ENCODE data around the gene CUTC.
"Not testable (repeated sequence)": the region's sequence is repeated elsewhere in the genome, so short reads cannot be mapped to it uniquely, and the experiment has no call there.

The CUTC gene, protein sequence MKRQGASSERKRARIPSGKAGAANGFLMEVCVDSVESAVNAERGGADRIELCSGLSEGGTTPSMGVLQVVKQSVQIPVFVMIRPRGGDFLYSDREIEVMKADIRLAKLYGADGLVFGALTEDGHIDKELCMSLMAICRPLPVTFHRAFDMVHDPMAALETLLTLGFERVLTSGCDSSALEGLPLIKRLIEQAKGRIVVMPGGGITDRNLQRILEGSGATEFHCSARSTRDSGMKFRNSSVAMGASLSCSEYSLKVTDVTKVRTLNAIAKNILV

GRCh38 chr10:99732033-99732842, at the start of gene CUTC, which contains the start of gene COX15:
CUTC (plus strand) TSS chr10:99732234; CDS start chr10:99732349, 115 bp downstream.
COX15 (minus strand) TSS chr10:99732127; CDS start chr10:99732049, 78 bp downstream.
- peak; percentile 50 to 98 (median 94) for DNase-seq

DNA sequence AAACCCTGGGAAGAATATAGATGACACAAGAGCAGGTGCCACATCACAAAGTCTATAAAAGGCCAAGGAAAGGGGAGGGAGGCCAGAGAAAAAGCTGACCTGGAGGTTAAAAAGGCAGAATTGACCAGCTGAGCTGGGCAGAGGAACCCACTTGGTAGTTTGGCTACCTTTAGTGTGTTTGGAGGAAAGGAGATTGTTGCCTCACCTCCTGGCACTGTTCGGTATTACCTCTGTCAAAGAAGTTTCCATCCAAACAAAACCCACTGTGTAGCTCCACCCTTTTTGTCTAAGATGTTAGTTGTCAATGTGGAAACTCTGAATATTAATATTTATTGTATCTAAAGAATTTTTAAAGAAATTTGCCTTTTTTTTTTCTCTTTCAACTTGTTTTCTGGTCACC, 49.3 kb upstream of the CUTC start:
- DNase-seq: no peak

DNA sequence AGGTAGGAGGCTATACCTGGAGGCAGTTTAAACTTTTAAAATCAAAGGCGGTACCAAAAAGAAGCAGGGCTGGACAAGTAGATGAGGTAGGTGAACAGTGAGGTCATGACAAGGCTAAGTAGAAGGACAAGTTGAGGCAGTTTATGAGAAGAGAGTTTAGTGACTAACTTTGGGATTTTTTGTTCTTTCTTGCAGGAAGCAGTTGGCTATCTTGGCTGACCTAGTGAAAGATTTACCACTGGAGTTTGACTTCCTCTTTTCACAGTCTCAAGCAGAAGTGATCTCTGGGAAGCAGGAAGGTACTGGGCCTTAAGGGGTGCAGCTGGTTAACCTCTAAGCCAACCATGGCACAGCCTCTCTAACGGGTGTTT, 46.5 kb upstream of the CUTC start:
- DNase-seq: peak in 1 of 56 donors; percentile 2

- no peak for DNase-seq
Measured at GRCh38 chr10:99689461-99689860, 42.6 kb upstream of the CUTC start.

GRCh38 chr10:99693933-99694583, 38.0 kb upstream of the CUTC start:
- DNase-seq: no peak

DNA sequence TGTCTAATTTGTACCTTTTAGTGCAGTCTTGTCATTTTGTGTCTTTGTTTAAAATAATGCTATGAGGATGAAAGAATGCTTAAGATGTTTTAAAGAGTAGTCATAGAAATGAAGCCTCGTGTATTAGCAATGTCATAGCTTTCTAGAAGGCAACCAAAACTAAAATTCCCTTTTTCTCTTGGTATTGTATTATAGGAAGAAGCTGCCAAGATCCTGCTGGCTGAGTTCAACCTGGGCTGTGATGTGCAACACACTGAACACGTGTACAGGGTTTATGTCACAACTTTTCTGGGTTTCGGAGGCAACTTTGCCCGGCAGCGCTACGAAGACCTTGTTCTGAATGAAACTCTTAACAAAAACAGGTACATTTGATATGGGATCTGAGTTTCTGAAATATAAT, 36.3 kb upstream of the CUTC start:
- no peak for DNase-seq

DNA sequence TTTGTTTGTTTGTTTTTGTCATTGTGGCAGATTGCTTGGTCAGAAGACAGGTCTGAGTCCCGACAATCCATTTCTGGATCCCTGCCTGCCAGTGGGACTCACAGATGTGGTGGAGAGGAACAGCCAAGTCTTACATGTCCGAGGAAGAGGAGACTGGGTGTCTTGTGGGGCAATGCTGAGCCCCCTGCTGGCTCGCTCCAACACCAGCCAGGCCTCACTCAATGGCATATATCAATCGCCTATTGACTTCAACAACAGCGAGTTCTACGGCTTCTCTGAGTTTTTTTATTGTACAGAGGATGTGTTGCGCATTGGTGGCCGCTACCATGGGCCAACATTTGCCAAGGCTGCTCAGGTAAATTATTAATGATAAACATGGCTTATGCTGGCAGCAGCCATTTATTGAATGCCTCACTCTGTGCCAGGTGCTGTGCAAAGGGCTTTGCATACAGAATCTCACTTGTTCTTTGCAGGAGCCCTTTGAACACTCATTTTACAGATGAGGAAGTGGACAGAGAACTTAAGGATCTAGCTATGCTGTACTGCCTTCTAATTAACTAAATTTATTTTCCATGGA, 33.4 kb upstream of the CUTC start:
- no peak for DNase-seq

GRCh38 chr10:99700649-99701048, 31.4 kb upstream of the CUTC start:
- DNase-seq: no peak

DNA sequence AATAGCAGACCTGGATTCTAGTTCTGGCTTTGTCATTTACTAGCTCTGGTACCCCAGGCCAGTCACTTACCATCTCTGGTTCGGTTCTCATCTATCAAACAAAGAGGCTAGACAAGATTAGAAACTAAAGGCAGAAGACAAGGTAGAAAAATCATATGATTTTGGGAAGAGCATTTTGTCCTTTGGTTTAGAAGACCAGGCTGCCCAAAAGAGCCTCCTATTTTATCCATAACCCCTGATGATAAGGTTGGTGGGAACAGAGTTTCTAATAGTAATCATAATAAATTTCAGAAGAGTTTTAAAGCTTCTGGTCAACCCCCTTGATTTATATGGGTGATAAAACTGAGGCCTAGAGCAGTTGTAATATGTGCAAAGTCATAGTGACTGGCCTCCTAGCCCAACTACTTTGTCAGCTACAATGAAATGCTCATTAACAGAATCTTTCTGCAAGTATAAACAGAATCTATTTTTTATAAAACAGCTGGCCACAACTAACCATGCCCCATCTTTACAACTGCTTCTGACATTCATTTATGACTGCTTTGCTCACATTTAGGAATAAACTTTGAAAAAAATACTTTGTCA, 23.5 kb upstream of the CUTC start:
- DNase-seq: no peak

DNA sequence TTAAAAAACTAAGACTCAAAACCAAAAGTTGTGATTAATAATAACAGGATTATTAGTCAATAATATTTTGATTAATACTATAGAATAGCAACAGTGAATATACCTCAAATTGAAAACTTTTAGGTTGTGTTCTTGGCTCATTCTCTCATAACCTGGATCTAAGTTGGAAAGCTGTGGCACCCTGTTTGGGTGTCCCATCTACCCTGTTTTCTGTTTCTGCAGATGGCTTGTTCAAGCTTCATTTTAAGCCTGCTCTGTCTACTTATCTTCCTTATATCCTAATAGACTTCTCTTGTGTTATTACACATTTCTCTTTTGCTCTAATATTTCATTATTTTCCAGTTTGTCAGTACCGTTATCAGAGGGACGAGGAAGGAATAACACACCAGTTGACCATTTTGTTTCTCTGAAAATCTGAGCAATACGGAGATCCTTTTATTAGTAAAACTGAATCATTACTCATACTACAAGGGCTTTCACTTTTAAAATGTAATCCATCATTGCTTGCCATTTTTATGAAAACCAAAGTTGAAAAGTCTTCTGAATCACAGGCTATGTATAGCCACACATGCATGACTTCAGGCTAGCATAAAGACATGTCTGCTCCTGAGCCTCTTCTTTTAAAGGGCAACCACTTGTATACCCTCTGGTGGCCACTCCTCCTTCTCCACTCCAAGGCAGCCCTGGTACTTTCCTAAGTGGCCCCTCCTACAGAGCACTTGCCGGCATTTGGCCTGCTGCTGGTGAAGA, 22.4 kb upstream of the CUTC start:
- no peak for DNase-seq

DNA sequence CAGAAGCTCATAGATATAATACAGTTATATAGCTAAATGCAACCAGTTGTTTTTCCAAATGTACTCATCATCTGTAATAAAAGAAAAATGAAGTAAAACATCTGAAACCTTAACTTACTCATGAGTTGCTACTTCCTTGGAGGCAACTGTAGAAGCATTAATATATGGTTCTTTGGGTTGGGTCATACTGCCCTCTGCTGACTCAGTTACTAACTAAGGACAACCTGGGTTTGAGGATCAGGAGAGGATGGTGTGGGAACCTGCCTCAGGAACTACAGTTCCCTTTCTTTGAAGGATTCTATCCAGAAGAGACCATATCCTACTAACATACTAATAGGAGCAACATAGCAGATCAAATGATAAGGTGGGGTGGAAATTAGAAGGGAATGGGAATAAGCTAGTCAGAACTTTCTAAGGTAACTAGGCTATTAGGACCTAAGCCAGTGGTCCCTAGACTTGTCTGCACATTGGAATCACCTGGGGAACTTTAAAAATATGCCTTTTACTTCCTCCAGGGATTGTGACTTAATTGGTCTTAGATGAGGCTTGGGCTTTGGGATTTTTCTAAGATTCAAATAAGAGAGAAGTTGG, 20.8 kb upstream of the CUTC start:
- peak in 5 of 56 donors; percentile 1 to 24 (median 5) for DNase-seq

DNA sequence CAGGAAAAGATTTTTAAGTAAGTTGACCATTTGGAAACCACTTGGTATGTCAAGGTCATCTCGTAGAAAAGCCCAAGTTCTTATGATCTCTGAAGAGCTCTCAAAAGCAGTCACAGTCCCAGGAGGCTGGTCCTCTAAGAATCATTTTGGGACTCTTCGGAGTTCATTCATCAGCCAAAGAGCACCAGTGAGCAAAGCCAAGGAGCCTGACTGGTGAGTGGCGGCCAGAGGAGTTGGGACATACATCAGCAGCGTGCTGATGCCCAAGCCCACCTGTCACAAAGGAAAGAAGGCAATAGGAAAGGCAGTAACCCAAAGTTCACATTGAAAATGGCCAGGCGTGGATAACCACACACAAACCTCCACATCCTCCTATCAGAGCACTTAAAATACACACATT, 17.6 kb upstream of the CUTC start:
- DNase-seq: no peak

DNA sequence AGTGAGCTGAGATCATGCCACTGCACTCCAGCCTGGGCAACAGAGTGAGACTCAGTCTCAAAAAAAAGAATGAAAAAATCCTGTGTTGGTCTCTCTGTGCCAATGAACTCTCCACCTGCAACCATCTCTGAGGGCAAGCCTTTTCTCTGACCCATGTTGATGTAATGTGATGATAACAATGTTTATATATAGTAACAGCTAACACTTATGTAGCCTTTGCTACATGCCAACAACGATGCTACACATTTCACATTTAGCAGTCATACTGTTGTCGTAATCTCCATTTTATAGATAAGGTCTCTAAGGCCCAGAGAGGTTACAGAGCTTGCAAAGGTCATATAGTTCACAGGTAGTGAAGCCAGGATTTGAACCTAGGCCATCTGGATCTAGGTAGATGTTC, 11.6 kb upstream of the CUTC start:
- no peak for DNase-seq

GRCh38 chr10:99730026-99730425, 2.0 kb upstream of the CUTC start:
- no peak for DNase-seq

DNA sequence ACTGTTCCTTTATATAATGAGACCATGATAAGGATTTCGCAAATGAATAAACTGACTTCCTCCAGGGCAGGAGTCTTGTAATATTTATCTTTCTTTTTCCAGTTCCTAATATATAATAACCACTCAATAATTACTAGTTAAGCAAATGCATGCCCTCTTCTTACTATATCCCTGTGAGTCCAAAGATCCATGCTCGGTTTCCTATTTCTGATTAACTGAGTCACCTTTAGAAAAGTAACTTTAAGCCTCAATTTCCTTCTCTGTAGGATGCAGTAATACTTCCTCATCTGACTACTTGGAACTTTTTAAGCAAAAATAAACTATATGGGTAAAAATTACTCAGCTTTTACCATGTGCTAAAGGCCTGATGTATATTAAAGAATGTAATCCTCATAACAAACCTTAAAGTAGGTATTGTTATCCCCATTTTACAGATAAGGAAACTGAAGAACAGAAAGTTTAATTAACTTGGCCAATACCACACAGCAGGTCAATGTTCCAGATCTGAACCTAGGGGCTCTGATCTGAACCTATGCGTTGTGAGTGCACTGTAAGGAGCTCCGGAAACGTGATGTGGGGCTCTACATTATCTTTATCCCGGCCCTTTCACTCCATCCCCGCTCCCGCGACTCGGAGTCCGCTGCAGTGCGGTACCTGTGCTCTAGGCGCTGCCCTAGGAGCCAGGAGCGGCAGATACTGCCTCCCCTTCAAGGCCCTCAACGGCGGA, 565 bp upstream of the CUTC start:
- no peak for DNase-seq

DNA sequence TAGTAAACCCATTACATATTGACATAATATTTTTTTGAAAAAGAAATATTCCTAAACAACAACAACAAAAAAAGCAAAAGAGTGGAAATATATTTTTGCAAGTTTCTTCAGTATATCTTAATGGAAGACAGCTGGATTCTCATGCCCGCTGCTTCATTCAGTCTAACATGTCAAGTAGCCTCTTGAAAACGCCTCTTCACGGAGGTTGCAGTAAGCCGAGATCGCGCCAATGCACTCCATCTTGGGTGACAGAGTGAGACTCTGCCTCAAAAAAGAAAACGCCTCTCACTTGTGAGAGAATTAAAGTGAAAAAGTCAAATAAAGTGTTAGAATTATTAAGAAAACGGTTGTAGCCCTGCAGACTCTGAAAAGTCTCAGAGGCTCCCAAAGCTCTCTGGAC, 1.3 kb downstream of the CUTC start:
- DNase-seq: peak in 3 of 56 donors; percentile 4 to 22 (median 22)

DNA sequence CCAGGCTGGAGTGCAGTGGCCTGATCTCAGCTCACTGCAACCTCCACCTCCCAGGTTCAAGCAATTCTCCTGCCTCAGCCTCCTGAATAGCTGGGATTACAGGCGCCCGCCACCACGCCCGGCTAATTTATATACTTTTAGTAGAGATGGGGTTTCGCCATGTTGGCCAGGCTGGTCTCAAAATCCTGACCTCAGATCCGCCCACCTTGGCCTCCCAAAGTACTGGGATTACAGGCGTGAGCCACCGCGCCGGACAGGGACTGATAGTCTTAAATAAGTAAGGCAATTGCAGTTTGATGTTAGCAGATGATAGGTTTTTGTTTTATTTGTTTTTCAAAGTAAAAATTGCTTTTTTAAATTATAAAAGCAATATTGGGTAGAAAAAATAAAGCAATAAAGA, 2.1 kb downstream of the CUTC start:
- DNase-seq: not testable (repeated sequence)

DNA sequence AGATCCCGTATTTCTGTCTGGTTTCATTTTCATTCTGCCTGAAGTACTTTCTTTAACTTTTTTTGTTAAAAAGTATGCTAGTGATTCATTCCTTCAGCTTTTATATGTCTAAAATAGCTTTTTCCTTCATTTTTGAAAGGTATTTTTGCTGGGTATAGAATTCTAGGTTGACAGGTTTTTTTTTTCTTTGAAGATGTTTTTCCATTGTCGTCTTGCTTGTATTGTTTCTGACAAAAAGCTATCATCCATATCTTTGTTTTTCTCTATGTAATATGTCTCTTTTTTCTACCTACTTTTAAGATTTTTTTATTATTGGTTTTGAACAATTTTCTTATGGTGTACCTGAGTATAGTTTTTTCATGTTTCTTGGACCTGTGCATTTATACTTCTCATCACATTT, 8.2 kb downstream of the CUTC start:
- no peak for DNase-seq

DNA sequence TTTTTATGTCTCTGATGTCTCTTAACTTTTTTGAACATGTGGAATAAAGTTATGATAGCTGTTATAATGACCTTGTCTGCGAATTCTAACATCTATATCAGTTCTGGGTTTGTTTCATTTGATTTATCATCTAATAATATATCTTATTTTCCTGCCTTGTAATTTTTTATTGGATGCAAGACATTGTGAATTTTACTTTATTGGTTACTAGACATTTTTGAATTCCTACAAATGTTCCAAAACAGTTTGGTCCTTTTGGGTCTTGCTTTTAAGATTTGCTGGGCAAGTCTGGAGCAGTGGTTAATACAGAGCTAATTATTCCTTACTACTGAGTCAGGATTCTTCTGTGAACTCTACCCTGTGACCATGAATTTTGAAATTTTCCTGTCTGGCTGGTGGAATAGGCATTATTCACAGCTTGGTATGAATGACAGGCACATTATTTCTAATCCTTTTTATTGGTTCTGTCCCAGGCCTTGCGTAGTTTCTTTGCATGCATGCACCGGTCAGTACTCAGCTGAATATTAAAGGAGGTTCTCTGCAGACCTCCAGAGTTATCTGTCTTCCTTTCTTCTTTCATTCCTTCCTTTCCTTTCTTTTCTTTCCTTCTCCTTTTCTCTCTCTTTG, 9.0 kb downstream of the CUTC start:
- no peak for DNase-seq

All from nucleus accumbens (tissue), 56 donors.